GM12892 (cell line): ENCODE data around the gene DNAJB11.

Source experiments
- POLR2A ChIP-seq: IDR thresholded peaks from 2 replicates; pipeline ENCODE4 v1.6.1; 2011; ENCODE audit warnings: low read depth, low read length, control low read depth
- POLR2AphosphoS5 ChIP-seq: IDR thresholded peaks from 2 replicates; pipeline ENCODE4 v1.6.1; 2011; ENCODE audit warnings: low read depth, low read length, control low read depth
- TAF1 ChIP-seq: IDR thresholded peaks from 2 replicates; pipeline ENCODE4 v1.6.1; 2011; ENCODE audit warnings: low read depth, mild to moderate bottlenecking, control low read depth, low read length, borderline replicate concordance

DNA sequence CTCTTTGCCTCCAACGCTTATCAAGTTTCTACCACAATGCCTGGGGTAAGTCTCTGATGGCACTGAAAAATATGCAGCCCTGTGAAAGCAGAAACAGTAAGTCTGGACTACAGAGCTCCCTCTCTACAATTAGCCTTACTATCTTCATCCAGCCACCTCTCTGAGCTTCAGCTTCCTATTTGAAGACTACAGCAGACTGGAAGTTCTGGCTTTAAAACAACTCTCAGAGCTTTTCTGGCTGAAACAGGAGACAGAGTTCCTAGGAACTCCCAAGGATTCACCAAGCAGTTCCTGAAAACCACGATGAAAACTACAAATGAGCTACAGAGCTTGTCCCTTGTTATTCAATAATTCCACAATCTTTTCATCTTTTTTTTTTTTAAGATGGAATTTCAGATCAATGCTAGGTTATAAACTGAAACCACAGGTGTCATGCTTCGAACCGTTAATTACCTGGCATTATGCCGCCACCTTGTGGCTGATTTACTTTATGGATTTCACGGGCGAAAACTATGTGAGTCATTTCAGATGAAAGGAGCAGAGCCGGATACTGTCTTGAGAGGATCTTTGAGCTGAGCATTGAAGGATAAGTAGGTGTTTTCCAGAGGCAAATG lies 30.2 kb upstream of the DNAJB11 start:
- no peak for TF ChIP-seq POLR2AphosphoS5
- TF ChIP-seq POLR2A: no peak
- TF ChIP-seq TAF1: no peak
